ENCODE data around the gene CCDC83. TPM values are rescaled to one million over a fixed set of nuclear protein-coding genes. Genes with fewer than 3 reads are reported as not detected.

Gene CCDC83
- total RNA-seq, 1 experiment from 2014 or later, result not detected

DNA sequence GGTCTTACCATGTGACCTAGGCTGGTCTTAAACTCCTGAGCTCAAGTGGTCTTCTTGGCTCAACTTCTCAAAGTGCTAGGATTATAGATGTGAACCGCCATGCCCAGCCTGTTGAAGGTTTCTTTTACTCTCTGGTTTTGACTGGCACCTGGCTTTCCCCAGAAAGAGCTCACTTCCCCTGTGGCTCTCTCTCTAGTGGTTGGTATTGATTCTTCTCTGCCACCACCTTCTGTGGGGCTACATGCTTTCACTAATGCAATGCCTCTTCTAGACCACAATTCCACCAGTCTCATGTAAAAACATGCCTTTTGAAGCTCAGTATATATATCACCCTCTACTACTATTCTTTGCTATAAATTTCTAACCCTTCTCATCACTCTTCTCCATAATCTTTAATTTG lies 67.2 kb downstream of the CCDC83 start:
- TF ChIP-seq, protein P1, sequence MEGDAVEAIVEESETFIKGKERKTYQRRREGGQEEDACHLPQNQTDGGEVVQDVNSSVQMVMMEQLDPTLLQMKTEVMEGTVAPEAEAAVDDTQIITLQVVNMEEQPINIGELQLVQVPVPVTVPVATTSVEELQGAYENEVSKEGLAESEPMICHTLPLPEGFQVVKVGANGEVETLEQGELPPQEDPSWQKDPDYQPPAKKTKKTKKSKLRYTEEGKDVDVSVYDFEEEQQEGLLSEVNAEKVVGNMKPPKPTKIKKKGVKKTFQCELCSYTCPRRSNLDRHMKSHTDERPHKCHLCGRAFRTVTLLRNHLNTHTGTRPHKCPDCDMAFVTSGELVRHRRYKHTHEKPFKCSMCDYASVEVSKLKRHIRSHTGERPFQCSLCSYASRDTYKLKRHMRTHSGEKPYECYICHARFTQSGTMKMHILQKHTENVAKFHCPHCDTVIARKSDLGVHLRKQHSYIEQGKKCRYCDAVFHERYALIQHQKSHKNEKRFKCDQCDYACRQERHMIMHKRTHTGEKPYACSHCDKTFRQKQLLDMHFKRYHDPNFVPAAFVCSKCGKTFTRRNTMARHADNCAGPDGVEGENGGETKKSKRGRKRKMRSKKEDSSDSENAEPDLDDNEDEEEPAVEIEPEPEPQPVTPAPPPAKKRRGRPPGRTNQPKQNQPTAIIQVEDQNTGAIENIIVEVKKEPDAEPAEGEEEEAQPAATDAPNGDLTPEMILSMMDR (conservative IDR thresholded peaks at IDR 0.05), result no peak
- no peaks in the 10 kb centered on the region for H3K79me2 ChIP-seq (ENCODE audit: insufficient read depth, low read length)
- H3K27ac Mint-ChIP-seq, result no peak overlapping the region

More for the DNA sequence above, 67.2 kb downstream of the CCDC83 start:
- H3K23me2 ChIP-seq (ENCODE audit: insufficient read length, low read depth, low read length, poor library complexity, severe bottlenecking), result no peaks in the 10 kb centered on the region
- Mint-ChIP-seq H3K4me1 (peaks cover 21 to 28% of the 10 kb centered on the region in 2 experiments), H3K27me3 (ENCODE audit: low read depth) (peaks cover 1% of the 10 kb centered on the region; the same call in 1 of the 2 replicates), H3K4me3 (no peak overlapping the region), H3K9me3 (no peaks in the 10 kb centered on the region; a peak in 1 of 5 replicates), H3K36me3 (ENCODE audit: insufficient read depth in 1 of 3, low read depth in 3 of 3) (no peaks in the 10 kb centered on the region; a peak in 3 of 7 replicates)
- H2AFZ ChIP-seq (ENCODE audit: low read length), result no peak overlapping the region
- no peak overlapping the region for H2BK12ac ChIP-seq (ENCODE audit: insufficient read length, low read depth, low read length)
- H4K91ac ChIP-seq (ENCODE audit: insufficient read length, low read depth, low read length), result no peak overlapping the region
- H3K27me3 ChIP-seq (ENCODE audit: insufficient read depth, low read length), result no peaks in the 10 kb centered on the region
- H2BK15ac ChIP-seq (ENCODE audit: low read depth, low read length), result no peak overlapping the region
- H4K8ac ChIP-seq (replicated peaks; ENCODE audit: insufficient read length, low read depth, low read length), result no peak overlapping the region
- no peaks in the 10 kb centered on the region for H4K20me1 ChIP-seq (ENCODE audit: control insufficient read depth, insufficient read depth, insufficient read length)
- no peak overlapping the region for H3K4ac ChIP-seq (ENCODE audit: low read depth, low read length)
- no peak overlapping the region for H3K14ac ChIP-seq (ENCODE audit: insufficient read depth, low read length)
- no peak overlapping the region for H3K56ac ChIP-seq (ENCODE audit: insufficient read length, low read depth, low read length)
- H3K4me2 ChIP-seq (ENCODE audit: insufficient read depth, insufficient read length, low read length), result no peak overlapping the region
- H3K9ac ChIP-seq (ENCODE audit: extremely low read depth, insufficient read length, low read length), result no peak overlapping the region
- no peak overlapping the region for H2BK120ac ChIP-seq (ENCODE audit: low read depth, low read length, poor library complexity, severe bottlenecking)
- H3K23ac ChIP-seq (ENCODE audit: insufficient read length, low read depth, low read length), result no peak overlapping the region
- H2BK5ac ChIP-seq (ENCODE audit: insufficient read length, low read length), result no peak overlapping the region
- DNase-seq, result no peak
- H3K4me1 ChIP-seq (ENCODE audit: insufficient read depth, low read length), result peaks cover 3% of the 10 kb centered on the region; the same call in 1 of the 2 replicates
- no peaks in the 10 kb centered on the region for H3K9me3 ChIP-seq (ENCODE audit: control insufficient read depth, low read depth, low read length)
- no peak overlapping the region for H2BK20ac ChIP-seq (ENCODE audit: low read depth, low read length, poor library complexity, severe bottlenecking)
- no peaks in the 10 kb centered on the region for H3K79me1 ChIP-seq (ENCODE audit: insufficient read depth, low read depth, low read length, poor library complexity, severe bottlenecking)
- no peak overlapping the region for H4K5ac ChIP-seq (ENCODE audit: insufficient read length, low read depth, low read length)
- H3K18ac ChIP-seq (ENCODE audit: insufficient read length, low read depth, low read length), result no peak overlapping the region
- no CpG with 5 or more reads among the region's 1 CpG for WGBS (ENCODE audit: extremely low coverage, insufficient read length, low lambda C conversion rate)
- H3T11ph ChIP-seq (ENCODE audit: low read length), result no peak overlapping the region
- no peak overlapping the region for H2AK5ac ChIP-seq (ENCODE audit: insufficient read length, low read length)
- H3K27ac ChIP-seq (ENCODE audit: insufficient read length, low read depth, low read length), result no peak overlapping the region

Data from H9 (cell line).